HG03060 (cell line): ENCODE data around the gene CASP7.
"Not testable (repeated sequence)": the region's sequence is repeated elsewhere in the genome, so short reads cannot be mapped to it uniquely, and the experiment has no call there.

ENCODE experiments used
- ATAC-seq: cut with Tn5 transposase; IDR thresholded peaks from one replicate; pipeline ENCODE4 v1.9.1; 2021; ENCODE audit warnings: low read depth, moderate number of reproducible peaks; ENCODE audit not compliant: unreplicated experiment

Gene CASP7

GRCh38 chr10:113751181-113751732 lies 71.5 kb downstream of the CASP7 start, which contains the start of gene PLEKHS1:
PLEKHS1 (plus strand) TSS chr10:113751682; CDS start chr10:113755278, 3,596 bp downstream.
- ATAC-seq, result no peak

GRCh38 chr10:113752553-113752952 lies 72.8 kb downstream of the CASP7 start:
- no peak for ATAC-seq

GRCh38 chr10:113753020-113753692 lies 73.4 kb downstream of the CASP7 start:
- ATAC-seq, result no peak

GRCh38 chr10:113754125-113754524 lies 74.4 kb downstream of the CASP7 start:
- ATAC-seq, result no peak

GRCh38 chr10:113754768-113755167 lies 75.1 kb downstream of the CASP7 start:
- ATAC-seq, result no peak

GRCh38 chr10:113756940-113757543 lies 77.3 kb downstream of the CASP7 start:
- ATAC-seq, result no peak

GRCh38 chr10:113762083-113762482 lies 82.4 kb downstream of the CASP7 start:
- ATAC-seq, result no peak

- no peak for ATAC-seq
Observed at GRCh38 chr10:113764582-113764981, 84.9 kb downstream of the CASP7 start.

- ATAC-seq, result no peak
Observed at GRCh38 chr10:113765910-113766309, 86.2 kb downstream of the CASP7 start.

GRCh38 chr10:113767222-113767621 lies 87.5 kb downstream of the CASP7 start:
- ATAC-seq, result no peak

- no peak for ATAC-seq
Observed at GRCh38 chr10:113770346-113770745, 90.6 kb downstream of the CASP7 start.

- not testable (repeated sequence) for ATAC-seq
Observed at GRCh38 chr10:113771131-113771530, 91.4 kb downstream of the CASP7 start.

- ATAC-seq, result no peak
Observed at GRCh38 chr10:113775686-113776294, 96.1 kb downstream of the CASP7 start.

GRCh38 chr10:113776553-113776952 lies 96.8 kb downstream of the CASP7 start:
- no peak for ATAC-seq
